CD14-positive monocyte (primary cell): ENCODE results near the gene ZNFX1. TPM values are rescaled to one million over a fixed set of nuclear protein-coding genes. Genes with fewer than 3 reads are reported as not detected.

Experiments
- DNase-seq, 3 donors: peaks; one replicate each; pipeline ENCODE4 v3.0.0-alpha.2; 2011 to 2022
- H2AFZ ChIP-seq: 2 replicates; pipeline ENCODE4 v1.6.0; 2012; ENCODE audit warnings: mild to moderate bottlenecking, low read depth, low read length, inconsistent platforms; ENCODE audit not compliant: insufficient read depth, poor library complexity, severe bottlenecking
- H3K27ac ChIP-seq, 2 donors: 1 replicate in 1 of 2; 2 replicates in 1 of 2; pipeline ENCODE4 v1.5.1; 2012 to 2013; ENCODE audit warnings: low read length in 2 of 2, control low read depth in 1 of 2, inconsistent platforms in 1 of 2, low read depth in 1 of 2, mild to moderate bottlenecking in 1 of 2
- H3K27me3 ChIP-seq, 2 donors: one replicate each; pipeline versions ENCODE4 v1.6.0 to v1.6.1; 2011 to 2013; ENCODE audit warnings: low read length in 2 of 2; ENCODE audit not compliant: control insufficient read depth in 2 of 2, insufficient read depth in 2 of 2
- H3K36me3 ChIP-seq, 2 donors: replicated peaks in 1 of 2; 1 replicate in 1 of 2; 2 replicates in 1 of 2; pipeline versions ENCODE4 v1.5.1 to v1.6.1; 2012 to 2013; ENCODE audit warnings: low read length in 2 of 2, control low read depth in 1 of 2, inconsistent platforms in 1 of 2, mild to moderate bottlenecking in 1 of 2; ENCODE audit not compliant: insufficient read depth in 2 of 2, control insufficient read depth in 1 of 2
- H3K4me1 ChIP-seq, 2 donors: 1 replicate in 1 of 2; 2 replicates in 1 of 2; pipeline versions ENCODE4 v1.5.1 to v1.6.1; 2012 to 2013; ENCODE audit warnings: low read length in 2 of 2, control low read depth in 1 of 2, inconsistent platforms in 1 of 2, mild to moderate bottlenecking in 1 of 2, moderate library complexity in 1 of 2; ENCODE audit not compliant: insufficient read depth in 2 of 2, control insufficient read depth in 1 of 2
- H3K4me2 ChIP-seq: replicated peaks from 2 replicates; pipeline ENCODE3; 2012; ENCODE audit warnings: low read length, moderate library complexity, mild to moderate bottlenecking; ENCODE audit not compliant: poor library complexity, severe bottlenecking; ENCODE audit errors: extremely low read depth
- H3K4me3 ChIP-seq, 3 experiments: fragments of 200-600 bp in 1 of 3; sonication (generic) in 1 of 3; replicated peaks in 1 of 3; 1 replicate in 2 of 3; 2 replicates in 1 of 3; pipeline ENCODE4 v1.5.1; 2011 to 2013; ENCODE audit warnings: low read length in 3 of 3, mild to moderate bottlenecking in 3 of 3, control low read depth in 2 of 3, low read depth in 2 of 3, inconsistent platforms in 1 of 3, moderate library complexity in 1 of 3
- H3K79me2 ChIP-seq: 2 replicates; pipeline ENCODE4 v1.6.0; 2012; ENCODE audit warnings: mild to moderate bottlenecking, control low read depth, inconsistent platforms, low read length, moderate library complexity; ENCODE audit not compliant: insufficient read depth
- H3K9ac ChIP-seq: 2 replicates; pipeline ENCODE4 v1.6.0; 2017; ENCODE audit warnings: low read length, mild to moderate bottlenecking; ENCODE audit not compliant: insufficient read depth, poor library complexity, severe bottlenecking
- H3K9me3 ChIP-seq, 2 donors: replicated peaks in 1 of 2; 1 replicate in 1 of 2; 2 replicates in 1 of 2; pipeline versions ENCODE4 v1.5.1 to v1.6.1; 2012 to 2013; ENCODE audit warnings: low read length in 2 of 2, control low read depth in 1 of 2; ENCODE audit not compliant: control insufficient read depth in 1 of 2, insufficient read depth in 1 of 2
- H4K20me1 ChIP-seq: 2 replicates; pipeline ENCODE4 v1.6.0; 2012; ENCODE audit warnings: mild to moderate bottlenecking, low read length, control low read depth, moderate library complexity; ENCODE audit not compliant: insufficient read depth
- H3K27ac Mint-ChIP-seq, 7 donors: one replicate each; pipeline ENCODE4 v1.8.0; 2020; ENCODE audit warnings: mild to moderate bottlenecking in 7 of 7, mixed read lengths in 7 of 7, moderate library complexity in 6 of 7, inconsistent platforms in 2 of 7
- H3K27me3 Mint-ChIP-seq, 3 donors: one replicate each; pipeline ENCODE4 v1.8.0; 2021 to 2022; ENCODE audit warnings: low read depth in 3 of 3, mild to moderate bottlenecking in 3 of 3, mixed read lengths in 3 of 3, moderate library complexity in 3 of 3, inconsistent platforms in 1 of 3
- H3K36me3 Mint-ChIP-seq, 2 donors: one replicate each; pipeline ENCODE4 v1.8.0; 2020; ENCODE audit warnings: mixed read lengths in 2 of 2, inconsistent platforms in 1 of 2, mild to moderate bottlenecking in 1 of 2
- H3K4me1 Mint-ChIP-seq: one replicate; pipeline ENCODE4 v1.8.0; 2020; ENCODE audit warnings: mild to moderate bottlenecking, mixed read lengths
- H3K4me3 Mint-ChIP-seq, 2 donors: one replicate each; pipeline ENCODE4 v1.8.0; 2020; ENCODE audit warnings: mild to moderate bottlenecking in 2 of 2, mixed read lengths in 2 of 2, moderate library complexity in 1 of 2
- H3K9me3 Mint-ChIP-seq, 7 donors: one replicate each; pipeline ENCODE4 v1.8.0; 2020 to 2022; ENCODE audit warnings: mixed read lengths in 7 of 7, mild to moderate bottlenecking in 6 of 7, moderate library complexity in 6 of 7, inconsistent platforms in 2 of 7
- CTCF ChIP-seq: fragments of 200-600 bp; IDR thresholded peaks from one replicate; pipeline ENCODE4 v1.8.0; 2022; ENCODE audit warnings: antibody characterized with exemption, mild to moderate bottlenecking
- WGBS: methylation state at CpG from one replicate; pipeline ENCODE4 v1.1.5; 2013; ENCODE audit warnings: missing lambda C conversion rate; ENCODE audit not compliant: insufficient coverage; 5-methylcytosine and 5-hydroxymethylcytosine counted together
- intact Hi-C, 2 donors: fragments of 100-400 bp; cut with micrococcal nuclease; formaldehyde crosslinking; loops; one replicate each; pipeline versions ENCODE4 v1.15.0 to v1.15.1; 2023
- polyA plus RNA-seq, 3 donors: library from polyadenylated mRNA; depleted of rRNA in 1 of 3; unstranded in 2 of 3; stranded (reverse) in 1 of 3; fragments of 300-500 nt in 2 of 3; fragments of >200 nt in 1 of 3; fragmentation: Illumina TruSeq in 2 of 3; gene quantifications; 1 replicate in 2 of 3; 2 replicates in 1 of 3; pipeline ENCODE4 v1.2.3, GENCODE V29; 2012 to 2021

The ZNFX1 gene
- polyA plus RNA-seq, 3 donors: 11.4 to 23.2 (median 13.3) TPM

GRCh38 chr20:49203746-49204145 lies 74.1 kb downstream of the ZNFX1 start:
- H2AFZ ChIP-seq: no peak overlapping the region
- no peaks in the 10 kb centered on the region for H3K36me3 ChIP-seq
- H3K4me3 ChIP-seq: no peak overlapping the region
- H3K9me3 Mint-ChIP-seq: peaks cover 0 to 11% (median 5%) of the 10 kb centered on the region in 7 donors
- no peak for TF ChIP-seq CTCF
- no peak overlapping the region for H3K4me2 ChIP-seq
- H3K9me3 ChIP-seq: no peaks in the 10 kb centered on the region
- intact Hi-C loops: no loop called here
- no peak overlapping the region for H3K27ac Mint-ChIP-seq
- no peaks in the 10 kb centered on the region for H3K79me2 ChIP-seq
- H3K27ac ChIP-seq: no peak overlapping the region
- no peaks in the 10 kb centered on the region for H3K36me3 Mint-ChIP-seq
- no peaks in the 10 kb centered on the region for H4K20me1 ChIP-seq
- H3K4me3 Mint-ChIP-seq: no peak overlapping the region
- no peaks in the 10 kb centered on the region for H3K4me1 ChIP-seq
- peaks cover 3 to 5% (median 5%) of the 10 kb centered on the region in 3 donors for H3K27me3 Mint-ChIP-seq
- no peaks in the 10 kb centered on the region for H3K27me3 ChIP-seq
- no peak overlapping the region for H3K9ac ChIP-seq
- H3K4me1 Mint-ChIP-seq: no peaks in the 10 kb centered on the region
- DNase-seq: no peak
- WGBS: 96% methylated on average over 5 of the region's 9 CpGs

GRCh38 chr20:49203011-49203410 lies 74.8 kb downstream of the ZNFX1 start:
- H3K27ac ChIP-seq: no peak overlapping the region
- no CpG with 5 or more reads among the region's 7 CpGs for WGBS
- intact Hi-C loops: no loop called here
- no peaks in the 10 kb centered on the region for H3K4me1 ChIP-seq
- no peak overlapping the region for H3K4me2 ChIP-seq
- no peak overlapping the region for H3K9ac ChIP-seq
- no peak overlapping the region for H3K4me3 ChIP-seq
- no peaks in the 10 kb centered on the region for H4K20me1 ChIP-seq
- no peak overlapping the region for H2AFZ ChIP-seq
- no peak for TF ChIP-seq CTCF
- DNase-seq: no peak
- H3K79me2 ChIP-seq: no peaks in the 10 kb centered on the region
- H3K9me3 ChIP-seq: no peaks in the 10 kb centered on the region
- Mint-ChIP-seq H3K4me1 (no peaks in the 10 kb centered on the region), H3K27ac (no peak overlapping the region), H3K36me3 (no peaks in the 10 kb centered on the region), H3K4me3 (no peak overlapping the region), H3K9me3 (peaks cover 0 to 11% (median 5%) of the 10 kb centered on the region in 7 donors), H3K27me3 (peaks cover 3 to 5% (median 5%) of the 10 kb centered on the region in 3 donors)
- no peaks in the 10 kb centered on the region for H3K27me3 ChIP-seq
- no peaks in the 10 kb centered on the region for H3K36me3 ChIP-seq
